T47D (cell line): ENCODE results near the gene KCNJ16.

Experiments
- DNase-seq, 2 experiments: peaks; one replicate each; pipeline versions ENCODE4 v3.0.0 to v3.0.0-alpha.2; 2011 to 2012; ENCODE audit warnings: low read depth in 1 of 2, low spot score in 1 of 2
- JUND ChIP-seq: IDR thresholded peaks from 2 replicates; pipeline ENCODE4 v1.6.1; 2012; ENCODE audit warnings: low read depth
- in situ Hi-C: cut with HindIII; loops from 2 replicates; pipeline ENCODE4 v1.10.0; 2016; ENCODE audit warnings: low sequenced_read_pairs, low pct_unique_long_range_greater_than_20kb

KCNJ16 gene

DNA sequence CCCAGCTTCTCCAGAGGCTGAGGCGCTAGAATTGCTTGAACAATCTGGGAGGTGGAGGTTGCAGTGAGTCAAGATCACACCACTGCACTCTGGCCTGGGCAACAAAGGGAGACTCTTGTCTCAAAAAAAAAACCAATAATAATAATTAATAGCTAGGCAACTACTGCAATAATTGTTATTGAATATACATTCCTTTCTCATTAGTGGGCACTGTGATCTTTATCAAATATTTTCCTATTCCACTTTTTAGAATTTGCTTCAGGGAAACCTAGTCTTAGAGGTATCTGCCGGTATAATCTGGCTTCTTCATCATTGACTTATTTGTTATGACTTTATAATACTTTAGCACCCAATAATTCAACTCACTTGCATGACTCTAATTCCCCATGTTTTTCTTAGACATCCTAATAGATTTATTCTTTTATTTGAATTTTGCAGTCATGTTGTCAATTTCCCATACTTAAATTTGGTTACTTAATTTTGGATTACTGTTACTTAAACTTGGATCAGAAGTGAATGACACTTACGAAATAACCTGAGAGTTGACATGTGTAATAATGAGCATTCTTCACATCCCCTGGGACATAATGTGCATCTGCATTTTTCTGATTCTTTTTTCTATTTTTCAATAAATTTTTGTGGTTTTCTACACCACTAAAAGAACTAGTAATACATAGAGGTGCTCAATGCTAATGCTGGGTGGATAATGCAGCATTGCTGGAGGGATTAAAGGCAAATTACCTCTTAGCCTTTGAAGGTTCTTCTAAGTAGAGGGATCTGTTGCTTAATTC is 25.0 kb upstream of the KCNJ16 start:
- no peak for TF ChIP-seq JUND
- no peak for DNase-seq
- in situ Hi-C loops, result no loop called here

DNA sequence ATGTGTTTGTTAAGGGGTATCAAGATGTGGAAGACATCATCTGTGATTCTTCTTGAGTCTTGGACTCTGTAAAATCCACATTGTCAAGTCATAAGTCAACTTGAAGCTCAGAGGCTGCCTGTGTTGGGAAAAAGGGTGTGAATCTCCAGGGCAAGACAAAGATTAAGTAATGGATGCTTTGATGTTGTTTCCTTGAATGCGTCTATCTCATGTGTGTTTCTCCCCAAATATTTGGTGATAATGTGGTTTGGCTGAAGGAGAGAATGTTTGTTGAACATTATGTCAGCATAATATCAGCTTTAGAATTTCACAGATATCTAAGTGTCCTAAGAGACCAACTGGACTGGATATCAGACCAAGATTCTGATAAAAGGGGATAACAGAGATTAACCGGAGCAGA is 24.1 kb upstream of the KCNJ16 start:
- no peak for DNase-seq
- TF ChIP-seq JUND, result no peak
- in situ Hi-C loops, result no loop called here

DNA sequence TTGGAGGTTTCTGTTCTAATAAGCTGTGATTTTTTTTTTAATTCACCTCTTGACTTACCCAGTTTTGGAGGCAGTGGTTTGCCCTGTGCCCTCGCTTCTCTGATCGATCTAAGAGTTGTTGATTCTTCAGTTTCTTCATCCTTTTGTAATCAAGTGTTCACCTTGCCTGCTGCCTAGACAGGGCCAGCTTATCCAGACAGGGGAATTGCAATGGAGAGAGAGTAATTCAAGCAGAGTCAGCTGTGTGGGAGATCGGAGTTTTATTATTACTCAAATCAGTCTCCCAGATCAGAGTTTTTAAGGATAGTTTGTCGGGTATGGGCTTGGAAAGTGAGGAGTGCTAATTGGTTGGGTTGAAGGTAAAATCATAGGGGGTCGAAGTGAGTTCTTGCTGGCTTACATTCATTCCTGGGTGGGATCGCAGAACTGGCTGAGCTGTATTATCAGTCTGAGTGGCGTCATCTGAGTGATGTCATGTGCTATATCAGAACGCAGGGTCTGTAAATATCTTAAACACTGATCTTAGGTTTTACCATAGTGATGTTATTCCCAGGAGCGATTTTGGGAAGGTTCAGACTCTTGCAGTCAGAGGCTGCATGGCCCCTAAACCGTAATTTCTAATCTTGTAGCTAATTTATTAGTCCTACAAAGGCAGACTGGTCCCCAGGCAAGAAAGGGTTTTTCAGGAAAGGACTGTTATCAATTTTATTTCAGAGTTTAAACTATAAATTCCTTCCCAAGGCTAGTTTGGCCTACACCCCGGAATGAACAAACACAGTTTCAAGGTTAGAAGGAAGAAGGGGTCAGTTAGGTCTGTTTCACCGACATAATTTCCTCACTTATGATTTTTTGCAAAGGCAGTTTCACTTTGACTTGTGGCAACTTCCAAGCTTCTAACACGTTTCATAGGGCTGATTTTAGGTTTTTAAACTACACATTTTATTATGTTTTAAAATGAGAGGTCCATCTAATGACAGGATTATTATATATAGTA is 21.5 kb upstream of the KCNJ16 start:
- DNase-seq, result no peak
- in situ Hi-C loops, result no loop called here
- no peak for TF ChIP-seq JUND

DNA sequence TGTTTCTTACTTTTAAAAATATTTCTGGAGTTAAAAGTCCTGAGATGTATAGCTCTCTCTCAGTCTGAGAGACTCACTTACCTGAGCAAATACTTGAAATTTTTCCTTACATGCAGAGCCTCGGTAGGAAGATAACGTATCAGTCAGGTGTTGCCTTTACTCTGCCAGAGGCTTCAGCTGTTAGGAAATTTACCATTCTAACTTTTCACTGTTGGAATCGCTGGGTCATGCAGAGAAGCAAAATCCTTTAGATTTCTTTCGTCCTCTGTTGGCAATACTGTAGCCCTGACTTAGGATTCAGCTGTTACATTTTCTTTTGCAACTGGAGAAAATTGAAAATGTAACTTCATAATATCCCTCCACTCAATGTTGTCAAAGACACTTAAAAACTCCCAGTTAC is 20.0 kb upstream of the KCNJ16 start:
- no peak for DNase-seq
- TF ChIP-seq JUND, result no peak
- in situ Hi-C loops, result no loop called here

DNA sequence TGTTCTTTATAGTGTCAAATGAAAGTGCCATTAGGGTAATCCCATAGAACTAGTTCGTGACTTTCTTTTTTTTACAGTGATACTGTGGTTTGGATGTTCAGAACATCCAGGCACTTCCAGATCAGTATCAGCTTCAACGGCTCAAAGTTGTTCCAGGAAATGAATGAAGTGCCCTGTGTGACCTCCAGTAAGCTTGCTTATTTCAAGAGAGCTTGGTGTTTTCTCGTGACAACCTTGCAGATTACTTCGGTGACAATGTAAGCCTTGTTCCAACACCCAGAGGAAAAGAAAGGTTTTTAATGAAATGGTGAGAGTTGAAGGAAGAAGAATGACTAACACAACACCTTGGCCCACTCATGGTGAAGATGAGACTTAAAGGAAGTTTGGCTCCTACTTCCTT is 16.0 kb upstream of the KCNJ16 start:
- no peak for TF ChIP-seq JUND
- DNase-seq, result peak in 1 of 2 experiments; percentile 9
- in situ Hi-C loops, result no loop called here

DNA sequence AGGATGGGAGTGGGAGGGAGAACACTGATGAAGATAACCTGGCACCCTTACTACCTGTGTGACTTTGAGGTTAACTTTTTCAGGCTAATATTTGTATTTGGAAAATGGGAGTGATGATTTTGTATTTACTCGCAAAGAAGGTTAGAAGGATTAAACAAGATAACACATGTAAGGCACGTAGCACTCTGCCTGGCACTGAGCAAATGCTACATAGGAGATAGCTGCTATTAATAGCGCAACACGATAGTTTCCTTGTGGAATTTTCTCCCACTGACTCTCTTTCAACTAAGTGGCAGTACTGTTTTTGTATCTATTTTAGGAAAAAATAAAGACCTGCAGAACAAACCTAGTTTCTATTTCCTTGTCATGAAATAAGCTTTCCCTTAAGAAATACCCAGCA is 15.4 kb upstream of the KCNJ16 start:
- TF ChIP-seq JUND, result no peak
- in situ Hi-C loops, result no loop called here
- DNase-seq, result no peak

DNA sequence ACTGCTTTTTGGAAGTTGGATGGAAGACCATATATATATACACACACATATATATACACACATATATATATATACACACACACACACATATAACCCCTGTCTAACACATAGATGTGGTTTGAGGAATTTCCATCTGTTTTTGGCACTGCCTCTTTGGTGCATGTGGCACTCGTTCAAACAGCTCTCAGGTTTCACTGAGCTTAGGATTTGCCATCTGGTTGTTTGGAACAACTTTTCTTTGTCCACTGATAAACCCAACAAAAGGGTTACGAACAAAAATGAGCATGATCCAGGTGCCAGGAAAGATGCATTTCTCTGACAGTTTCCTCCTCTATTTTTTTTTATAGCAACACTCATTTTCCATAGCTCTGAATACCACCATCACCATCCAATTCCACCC is 14.6 kb upstream of the KCNJ16 start:
- no peak for TF ChIP-seq JUND
- no peak for DNase-seq
- in situ Hi-C loops, result no loop called here

DNA sequence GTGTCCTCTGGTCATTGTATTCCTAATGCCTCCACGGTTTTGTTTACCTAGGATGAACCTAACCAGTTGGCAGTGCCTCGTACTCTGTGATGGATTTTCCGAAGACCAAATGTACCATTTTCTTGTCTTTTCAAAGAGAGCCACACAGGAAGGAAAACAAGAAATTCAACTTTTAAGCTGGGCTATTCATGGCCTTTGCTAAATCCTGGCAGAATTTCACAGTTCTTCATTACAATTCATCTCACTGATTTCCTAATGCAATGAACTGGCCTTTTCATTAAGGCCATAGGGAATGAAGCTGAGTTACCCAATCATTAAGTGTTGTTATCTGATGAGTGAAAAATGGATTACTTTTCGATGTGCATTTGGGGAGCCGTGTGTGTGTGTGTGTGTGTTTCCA is 7.9 kb upstream of the KCNJ16 start:
- DNase-seq, result no peak
- in situ Hi-C loops, result no loop called here
- no peak for TF ChIP-seq JUND

DNA sequence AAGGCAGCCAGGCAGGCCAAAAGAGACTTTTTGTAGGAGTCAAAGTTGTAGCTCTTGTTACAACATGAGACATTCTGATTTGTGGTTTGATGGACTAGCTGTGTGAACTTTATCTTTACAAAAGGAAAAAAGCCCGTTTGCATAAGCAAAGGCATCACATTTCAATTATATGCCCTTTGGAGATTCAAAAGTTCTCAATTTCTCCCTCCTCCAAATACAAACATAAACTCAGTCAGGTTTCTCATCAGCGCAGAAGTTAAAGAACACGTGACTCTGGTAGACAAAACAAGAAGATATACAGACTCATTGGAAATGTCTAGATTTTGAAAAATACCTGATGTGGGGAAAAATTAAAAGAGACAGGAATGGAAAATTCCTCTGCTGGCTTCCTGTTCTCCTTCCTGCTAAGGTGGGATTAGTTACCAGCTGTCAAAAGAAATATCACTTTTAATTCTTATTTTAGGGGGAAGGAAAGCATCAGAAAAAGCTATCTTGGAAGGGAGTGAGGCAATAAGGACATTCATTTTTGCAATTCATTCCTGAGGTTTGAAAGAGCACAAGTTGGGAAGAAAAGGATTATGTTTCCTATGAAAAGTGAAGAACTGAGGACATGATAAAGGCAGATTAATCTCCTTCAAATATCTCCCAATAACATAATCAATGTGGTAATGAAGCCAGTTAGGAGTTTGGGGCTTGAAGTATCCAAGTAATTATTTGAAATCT is 4.6 kb upstream of the KCNJ16 start:
- TF ChIP-seq JUND, result no peak
- in situ Hi-C loops, result no loop called here
- no peak for DNase-seq

DNA sequence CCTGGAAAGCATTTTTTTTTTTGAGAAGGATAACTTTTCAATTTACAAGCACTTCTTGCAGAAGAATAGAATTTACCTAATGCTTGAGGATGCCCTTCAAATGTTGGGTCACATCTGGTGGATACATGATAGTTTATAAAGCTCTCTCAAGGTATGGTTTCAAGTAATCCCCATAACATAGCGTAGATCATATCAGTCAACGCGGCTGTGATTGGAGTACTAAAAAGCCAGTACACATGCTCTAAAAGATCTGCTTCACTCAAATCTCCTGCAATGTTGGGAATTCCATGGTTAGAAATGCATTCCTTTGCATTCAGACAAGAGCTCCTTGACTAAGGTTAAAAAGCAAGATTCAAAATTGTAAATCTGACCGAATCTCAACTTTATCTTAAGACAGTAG is 3.9 kb upstream of the KCNJ16 start:
- in situ Hi-C loops, result no loop called here
- no peak for DNase-seq
- TF ChIP-seq JUND, result no peak

DNA sequence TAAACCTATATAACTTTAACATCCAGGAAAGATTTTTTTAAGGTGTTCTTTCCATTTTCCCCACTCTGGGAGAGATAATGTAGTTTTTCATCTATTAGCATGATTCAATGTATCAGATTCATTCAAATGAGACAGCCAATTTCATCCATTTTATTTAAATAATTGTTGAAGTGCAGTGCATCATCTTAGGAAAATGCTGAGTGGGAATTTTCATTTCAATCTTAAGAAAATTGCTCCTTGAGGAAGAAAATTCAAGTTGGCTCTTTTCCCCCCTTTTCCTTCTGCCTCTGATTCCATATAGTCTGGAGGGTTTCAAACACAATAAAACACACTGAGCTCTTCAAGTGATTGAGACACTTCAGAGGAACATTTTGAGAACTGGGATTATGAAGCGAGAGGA is 3.4 kb upstream of the KCNJ16 start:
- DNase-seq, result no peak
- TF ChIP-seq JUND, result no peak
- in situ Hi-C loops, result no loop called here

DNA sequence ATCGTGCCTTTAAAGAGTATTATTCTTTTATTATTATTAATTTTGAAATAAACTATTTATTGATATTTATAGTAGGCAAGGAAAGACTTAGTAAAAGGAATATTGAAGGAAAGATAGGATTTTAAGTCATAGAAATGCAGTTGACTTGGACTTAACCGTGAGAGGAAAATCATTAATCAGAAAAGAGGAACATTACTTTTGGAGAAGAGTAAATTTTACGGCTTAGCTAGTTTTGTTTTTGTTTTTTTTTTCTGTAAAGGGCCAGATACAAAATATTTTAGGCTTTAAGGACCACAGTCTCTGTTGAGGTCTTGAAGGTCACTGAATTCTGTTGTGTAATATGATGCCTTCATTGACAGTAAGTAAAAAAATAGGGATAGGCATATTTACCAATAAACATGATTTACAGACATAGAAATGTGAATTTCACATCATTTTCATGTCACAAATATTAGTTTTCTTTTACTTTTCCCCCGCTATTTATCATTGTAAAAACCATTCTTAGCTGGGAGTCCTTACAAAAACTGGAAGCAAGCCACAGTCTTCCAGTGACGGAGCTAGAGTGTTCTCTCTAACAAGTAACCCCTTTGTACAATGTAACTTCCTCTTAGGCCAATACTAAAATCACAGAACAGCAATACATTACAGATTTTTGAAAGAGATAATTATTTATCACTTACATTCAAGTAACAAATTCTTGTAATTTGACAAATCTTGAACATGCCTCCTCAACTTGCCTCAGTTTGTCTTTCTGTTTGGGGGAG is 2.3 kb upstream of the KCNJ16 start:
- DNase-seq, result no peak
- in situ Hi-C loops, result no loop called here
- TF ChIP-seq JUND, result no peak
